ENCODE data around the gene SVIL. TPM values are rescaled to one million over a fixed set of nuclear protein-coding genes. Genes with fewer than 3 reads are reported as not detected.

The SVIL gene
- total RNA-seq, 1 experiment from 2014 or later, result 166 TPM

DNA sequence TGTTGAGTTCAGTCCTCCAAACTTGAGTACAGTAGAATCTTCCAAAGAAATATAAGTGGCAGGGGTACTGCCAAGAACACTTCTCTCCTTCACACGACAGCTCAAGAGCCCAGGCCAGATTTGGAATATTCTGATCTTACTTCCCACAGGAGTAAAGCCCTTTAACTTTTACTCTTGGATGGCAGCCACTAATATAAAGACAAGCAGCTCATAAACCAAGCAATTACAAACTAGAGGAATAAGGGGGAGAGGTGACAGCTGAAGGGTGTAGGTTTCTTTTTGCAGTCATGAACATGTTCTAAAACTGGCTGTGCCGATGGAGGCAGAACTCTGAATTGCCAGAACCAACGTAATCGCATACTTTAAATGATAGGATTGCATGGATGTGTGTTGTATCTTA lies 74.8 kb downstream of the SVIL start:
- BruUV-seq (replicated peaks), result no TSS peak
- Histone ChIP-seq H3K27ac (no peak overlapping the region), H3K27me3 (ENCODE audit: insufficient read depth, low read depth) (no peaks in the 10 kb centered on the region), H3K9me3 (ENCODE audit: insufficient read depth, low read depth) (no peaks in the 10 kb centered on the region), H3K79me2 (ENCODE audit: low read depth) (no peaks in the 10 kb centered on the region), H3K9me2 (ENCODE audit: insufficient read depth) (no peaks in the 10 kb centered on the region), H3K4me1 (replicated peaks; ENCODE audit: insufficient read depth) (0 out of 2 replicates have a peak, but pooled peaks cover 5% of the 10 kb centered on the region), H3K36me3 (ENCODE audit: low read depth) (no peaks in the 10 kb centered on the region), H3F3A (ENCODE audit: insufficient read depth, low read depth) (0 out of 2 replicates have a peak, but pooled peaks cover 6% of the 10 kb centered on the region), H3K4me2 (no peak overlapping the region), H4K20me1 (ENCODE audit: insufficient read depth) (no peaks in the 10 kb centered on the region), H3K4me3 (no peak overlapping the region), H2AFZ (no peak overlapping the region)
- intact Hi-C loops (cut with micrococcal nuclease; ENCODE audit: unreplicated experiment), result no loop called here
- TF ChIP-seq, protein P1, sequence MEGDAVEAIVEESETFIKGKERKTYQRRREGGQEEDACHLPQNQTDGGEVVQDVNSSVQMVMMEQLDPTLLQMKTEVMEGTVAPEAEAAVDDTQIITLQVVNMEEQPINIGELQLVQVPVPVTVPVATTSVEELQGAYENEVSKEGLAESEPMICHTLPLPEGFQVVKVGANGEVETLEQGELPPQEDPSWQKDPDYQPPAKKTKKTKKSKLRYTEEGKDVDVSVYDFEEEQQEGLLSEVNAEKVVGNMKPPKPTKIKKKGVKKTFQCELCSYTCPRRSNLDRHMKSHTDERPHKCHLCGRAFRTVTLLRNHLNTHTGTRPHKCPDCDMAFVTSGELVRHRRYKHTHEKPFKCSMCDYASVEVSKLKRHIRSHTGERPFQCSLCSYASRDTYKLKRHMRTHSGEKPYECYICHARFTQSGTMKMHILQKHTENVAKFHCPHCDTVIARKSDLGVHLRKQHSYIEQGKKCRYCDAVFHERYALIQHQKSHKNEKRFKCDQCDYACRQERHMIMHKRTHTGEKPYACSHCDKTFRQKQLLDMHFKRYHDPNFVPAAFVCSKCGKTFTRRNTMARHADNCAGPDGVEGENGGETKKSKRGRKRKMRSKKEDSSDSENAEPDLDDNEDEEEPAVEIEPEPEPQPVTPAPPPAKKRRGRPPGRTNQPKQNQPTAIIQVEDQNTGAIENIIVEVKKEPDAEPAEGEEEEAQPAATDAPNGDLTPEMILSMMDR (conservative IDR thresholded peaks at IDR 0.05), result no peak
- no peak for TF ChIP-seq EZH2 (IDR thresholded peaks at IDR 0.05; ENCODE audit: low read depth)
- DNase-seq, result no peak
- CTCF ChIA-PET, result no interaction called here
- POLR2A ChIA-PET (ENCODE audit: unreplicated experiment), result no interaction called here

GRCh38 chr10:29557665-29558064 lies 77.1 kb downstream of the SVIL start:
- H3K79me2 ChIP-seq (ENCODE audit: low read depth), result no peaks in the 10 kb centered on the region
- no peak overlapping the region for H3K27ac ChIP-seq
- H4K20me1 ChIP-seq (ENCODE audit: insufficient read depth), result no peaks in the 10 kb centered on the region
- H3K9me3 ChIP-seq (ENCODE audit: insufficient read depth, low read depth), result no peaks in the 10 kb centered on the region
- H2AFZ ChIP-seq, result no peak overlapping the region
- no peaks in the 10 kb centered on the region for H3K36me3 ChIP-seq (ENCODE audit: low read depth)
- no peak overlapping the region for H3K4me3 ChIP-seq
- 0 out of 2 replicates have a peak, but pooled peaks cover 5% of the 10 kb centered on the region for H3K4me1 ChIP-seq (replicated peaks; ENCODE audit: insufficient read depth)
- H3K27me3 ChIP-seq (ENCODE audit: insufficient read depth, low read depth), result no peaks in the 10 kb centered on the region
- TF ChIP-seq EZH2 (IDR thresholded peaks at IDR 0.05; ENCODE audit: low read depth), result no peak
- TF ChIP-seq, protein P1 (conservative IDR thresholded peaks at IDR 0.05), result no peak
- CTCF ChIA-PET, result no interaction called here
- H3F3A ChIP-seq (ENCODE audit: insufficient read depth, low read depth), result 0 out of 2 replicates have a peak, but pooled peaks cover 6% of the 10 kb centered on the region
- DNase-seq, result no peak
- H3K4me2 ChIP-seq, result no peak overlapping the region
- H3K9me2 ChIP-seq (ENCODE audit: insufficient read depth), result no peaks in the 10 kb centered on the region
- POLR2A ChIA-PET (ENCODE audit: unreplicated experiment), result no interaction called here
- intact Hi-C loops (cut with micrococcal nuclease; ENCODE audit: unreplicated experiment), result no loop called here
- BruUV-seq (replicated peaks), result no TSS peak

DNA sequence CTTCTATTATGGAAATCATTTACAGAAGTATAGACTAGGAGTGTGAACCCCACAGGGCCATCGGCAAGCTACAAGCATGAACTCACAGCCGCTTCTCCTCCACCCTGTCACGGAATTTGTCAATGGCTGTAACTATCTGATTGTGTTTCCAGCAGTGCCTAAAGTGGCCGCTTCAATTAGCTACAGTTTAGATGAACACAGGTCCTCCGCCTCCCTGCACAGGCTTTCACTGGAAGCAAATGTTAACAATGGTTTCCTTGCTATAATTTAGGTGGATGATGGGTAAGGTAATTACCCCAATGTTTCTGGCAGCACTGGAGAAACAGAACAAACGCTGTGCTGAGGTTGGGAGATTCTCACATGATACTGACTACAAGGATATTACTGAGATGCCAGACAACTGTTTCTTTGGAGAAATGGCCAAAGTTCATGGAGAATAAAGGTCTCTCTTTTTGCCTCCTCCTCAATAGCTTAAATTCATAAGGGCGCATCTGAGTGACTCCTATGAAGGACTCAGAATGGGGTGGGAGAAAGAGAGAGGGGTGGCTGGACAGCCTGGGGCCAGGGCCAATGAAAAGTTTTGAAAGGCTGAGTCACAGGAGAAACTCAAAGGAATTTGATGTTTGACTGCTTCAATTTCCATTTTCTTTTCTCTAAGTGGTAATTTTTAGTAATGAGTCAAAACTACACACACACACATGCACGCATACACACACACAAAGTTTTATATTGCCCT lies 78.9 kb downstream of the SVIL start:
- intact Hi-C loops (cut with micrococcal nuclease; ENCODE audit: unreplicated experiment), result no loop called here
- no peaks in the 10 kb centered on the region for H3K79me2 ChIP-seq (ENCODE audit: low read depth)
- no peak for TF ChIP-seq EZH2 (IDR thresholded peaks at IDR 0.05; ENCODE audit: low read depth)
- TF ChIP-seq, protein P1 (conservative IDR thresholded peaks at IDR 0.05), result no peak
- no peak for DNase-seq
- H4K20me1 ChIP-seq (ENCODE audit: insufficient read depth), result no peaks in the 10 kb centered on the region
- BruUV-seq (replicated peaks), result no TSS peak
- no peak overlapping the region for H3K4me2 ChIP-seq
- no peaks in the 10 kb centered on the region for H3K27me3 ChIP-seq (ENCODE audit: insufficient read depth, low read depth)
- no peak overlapping the region for H3K27ac ChIP-seq
- no peaks in the 10 kb centered on the region for H3K36me3 ChIP-seq (ENCODE audit: low read depth)
- no peaks in the 10 kb centered on the region for H3K9me3 ChIP-seq (ENCODE audit: insufficient read depth, low read depth)
- CTCF ChIA-PET, result no interaction called here
- H3K4me3 ChIP-seq, result no peak overlapping the region
- no peak overlapping the region for H2AFZ ChIP-seq
- H3K4me1 ChIP-seq (replicated peaks; ENCODE audit: insufficient read depth), result 0 out of 2 replicates have a peak, but pooled peaks cover 5% of the 10 kb centered on the region
- POLR2A ChIA-PET (ENCODE audit: unreplicated experiment), result interaction anchor here (0.6 kb wide), 1 partner anchor 302 kb away, joined by 4 read pairs; no protein-coding TSS in a partner anchor
- H3K9me2 ChIP-seq (ENCODE audit: insufficient read depth), result no peaks in the 10 kb centered on the region
- H3F3A ChIP-seq (ENCODE audit: insufficient read depth, low read depth), result 0 out of 2 replicates have a peak, but pooled peaks cover 6% of the 10 kb centered on the region
